Smooth muscle cell (in vitro differentiated cells): ENCODE measurements around the gene METTL22. TPM values are rescaled to one million over a fixed set of nuclear protein-coding genes. Genes with fewer than 3 reads are reported as not detected.

Experiments
- DNase-seq: peaks from one replicate; lab custom pipeline; 2025; ENCODE audit not compliant: unreplicated experiment; lab: John Stamatoyannopoulos, UW
- H2AFZ ChIP-seq: fragments of 200-600 bp; sonication (generic); 2 replicates; pipeline ENCODE4 v1.6.0; 2016; ENCODE audit warnings: antibody characterized with exemption, low read depth, mild to moderate bottlenecking
- H3F3A ChIP-seq: fragments of 200-600 bp; sonication (generic); 2 replicates; pipeline ENCODE4 v1.6.0; 2017; ENCODE audit warnings: antibody characterized with exemption, low read depth
- H3K27ac ChIP-seq: fragments of 200-600 bp; sonication (generic); 2 replicates; pipeline ENCODE4 v1.5.1; 2016; ENCODE audit warnings: low read depth, mild to moderate bottlenecking
- H3K27me3 ChIP-seq: fragments of 200-600 bp; sonication (generic); 2 replicates; pipeline ENCODE4 v1.6.1; 2016; ENCODE audit warnings: low read depth, mild to moderate bottlenecking
- H3K36me3 ChIP-seq: fragments of 200-600 bp; sonication (generic); 2 replicates; pipeline ENCODE4 v1.5.1; 2016; ENCODE audit warnings: low read depth
- H3K4me1 ChIP-seq: fragments of 200-600 bp; sonication (generic); 2 replicates; pipeline ENCODE4 v1.5.1; 2016; ENCODE audit warnings: low read depth
- H3K4me2 ChIP-seq: fragments of 200-600 bp; sonication (generic); 2 replicates; pipeline ENCODE4 v1.6.0; 2016; ENCODE audit warnings: mild to moderate bottlenecking
- H3K4me3 ChIP-seq: fragments of 200-600 bp; sonication (generic); 2 replicates; pipeline ENCODE4 v1.5.1; 2016; ENCODE audit warnings: mild to moderate bottlenecking
- H3K79me2 ChIP-seq: fragments of 200-600 bp; sonication (generic); 2 replicates; pipeline ENCODE4 v1.6.0; 2016; ENCODE audit warnings: low read depth, mild to moderate bottlenecking
- H3K9ac ChIP-seq: fragments of 200-600 bp; sonication (generic); 2 replicates; pipeline ENCODE4 v1.6.0; 2016; ENCODE audit warnings: low read depth
- H3K9me3 ChIP-seq: fragments of 200-600 bp; sonication (generic); replicated peaks from 2 replicates; pipeline ENCODE4 v1.5.1; 2016; ENCODE audit warnings: low read depth
- H4K20me1 ChIP-seq: fragments of 200-600 bp; sonication (generic); 2 replicates; pipeline ENCODE4 v1.6.0; 2016; ENCODE audit warnings: low read depth
- CTCF ChIP-seq: fragments of 200-600 bp; sonication (generic); IDR thresholded peaks from 2 replicates; pipeline ENCODE4 v1.5.1; 2017; ENCODE audit warnings: borderline replicate concordance, mild to moderate bottlenecking, antibody characterized with exemption; ENCODE audit not compliant: insufficient read depth, poor library complexity, severe bottlenecking
- WGBS: methylation state at CpG from one replicate; pipeline ENCODE4 v1.1.7; 2016; ENCODE audit warnings: low lambda C conversion rate; 5-methylcytosine and 5-hydroxymethylcytosine counted together
- polyA plus RNA-seq: library from polyadenylated mRNA; unstranded; fragments of >200 nt; fragmentation: Nextera tagmentation; extraction: Ambion mirVana; gene quantifications from 2 replicates; pipeline ENCODE4 v1.2.1, GENCODE V29; 2016
- total RNA-seq: library from RNA; depleted of rRNA; stranded (reverse); fragments of >200 nt; gene quantifications from 2 replicates; pipeline ENCODE4 v1.2.3, GENCODE V29; 2014

METTL22 gene
- total and polyA plus RNA-seq, 2 experiments from 2014 or later, result 19.2 to 37.4 TPM

- H3F3A ChIP-seq, result no peaks in the 10 kb centered on the region
- no peak overlapping the region for H3K27ac ChIP-seq
- H3K27me3 ChIP-seq, result peaks cover 14% of the 10 kb centered on the region
- DNase-seq, result no peak
- no peak overlapping the region for H2AFZ ChIP-seq
- no peak overlapping the region for H3K4me3 ChIP-seq
- 96% methylated on average over 1 of the region's 1 CpG for WGBS
- H3K9me3 ChIP-seq, result no peaks in the 10 kb centered on the region
- no peaks in the 10 kb centered on the region for H4K20me1 ChIP-seq
- no peak for TF ChIP-seq CTCF
- H3K36me3 ChIP-seq, result no peaks in the 10 kb centered on the region
- no peak overlapping the region for H3K4me2 ChIP-seq
- H3K9ac ChIP-seq, result no peak overlapping the region
- H3K4me1 ChIP-seq, result no peaks in the 10 kb centered on the region
- no peaks in the 10 kb centered on the region for H3K79me2 ChIP-seq
Observed at GRCh38 chr16:8611886-8612600, 9.5 kb upstream of the METTL22 start.

DNA sequence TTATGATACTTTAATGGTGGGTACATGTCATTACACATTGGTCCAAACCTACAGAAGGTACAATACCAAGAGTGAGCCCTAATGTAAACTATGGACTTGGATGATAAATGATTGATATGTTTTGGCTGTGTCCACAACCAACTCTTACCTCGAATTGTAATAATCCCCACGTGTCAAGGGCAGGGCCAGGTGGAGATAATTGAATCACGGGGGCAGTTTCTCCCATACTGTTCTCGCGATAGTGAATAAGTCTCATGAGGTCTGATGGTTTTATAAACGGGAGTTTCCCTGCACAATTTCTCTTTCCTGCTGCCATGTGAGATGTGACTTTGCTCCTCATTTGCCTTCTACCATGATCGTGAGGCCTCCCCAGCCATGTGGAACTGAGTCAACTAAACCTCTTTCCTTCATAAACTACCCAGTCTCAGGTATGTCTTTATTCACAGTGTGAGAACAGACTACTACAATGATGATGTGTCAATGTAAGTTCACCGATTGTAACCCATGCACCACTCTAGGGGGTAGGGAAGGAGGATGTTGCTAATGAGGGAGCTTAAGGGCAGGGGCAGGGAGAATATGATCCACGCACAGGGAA, 7.0 kb upstream of the METTL22 start:
- no peak overlapping the region for H3K27ac ChIP-seq
- no peaks in the 10 kb centered on the region for H3F3A ChIP-seq
- no peaks in the 10 kb centered on the region for H3K4me1 ChIP-seq
- no peaks in the 10 kb centered on the region for H3K27me3 ChIP-seq
- DNase-seq, result no peak
- H2AFZ ChIP-seq, result no peak overlapping the region
- no peaks in the 10 kb centered on the region for H3K36me3 ChIP-seq
- no peak for TF ChIP-seq CTCF
- 80% methylated on average over 9 of the region's 9 CpGs for WGBS
- no peaks in the 10 kb centered on the region for H3K79me2 ChIP-seq
- H3K9ac ChIP-seq, result no peak overlapping the region
- H3K4me3 ChIP-seq, result no peak overlapping the region
- no peaks in the 10 kb centered on the region for H3K9me3 ChIP-seq
- no peak overlapping the region for H3K4me2 ChIP-seq
- no peaks in the 10 kb centered on the region for H4K20me1 ChIP-seq

- no peak for TF ChIP-seq CTCF
- Histone ChIP-seq H3K4me1 (peaks cover 6% of the 10 kb centered on the region), H3K27me3 (no peaks in the 10 kb centered on the region), H3K4me3 (no peak overlapping the region), H3K36me3 (no peaks in the 10 kb centered on the region), H3F3A (no peaks in the 10 kb centered on the region), H3K9me3 (no peaks in the 10 kb centered on the region), H3K79me2 (peaks cover 31% of the 10 kb centered on the region), H3K4me2 (no peak overlapping the region), H2AFZ (no peak overlapping the region), H3K9ac (no peak overlapping the region), H4K20me1 (peaks cover 24% of the 10 kb centered on the region), H3K27ac (no peak overlapping the region)
- DNase-seq, result no peak
- WGBS, result 79% methylated on average over 5 of the region's 5 CpGs
Observed at GRCh38 chr16:8619671-8620370, 1.7 kb upstream of the METTL22 start.
